Endothelial cell of umbilical vein (primary cell): Measurements from ENCODE around the gene KRTAP10-2. TPM values are rescaled to one million over a fixed set of nuclear protein-coding genes. Genes with fewer than 3 reads are reported as not detected.

Experiments
- BruUV-seq: library from RNA; stranded (reverse); fragments of 400-500 nt; replicated peaks from 2 replicates; lab custom pipeline; 2021; lab: Mats Ljungman, UMichigan
- CTCF ChIA-PET: fragments of 300-600, 350-600 bp; sonication (Branson Sonifier 250); formaldehyde crosslinking; loops from one replicate; lab custom pipeline; 2021; ENCODE audit warnings: antibody characterized with exemption, inconsistent platforms; lab: Charles Lee
- POLR2A ChIA-PET: fragments of 300-600, 350-600 bp; sonication (Branson Sonifier 250); formaldehyde crosslinking; loops from one replicate; lab custom pipeline; 2021; ENCODE audit warnings: antibody characterized with exemption, inconsistent platforms; lab: Charles Lee
- DNase-seq: peaks from one replicate; pipeline ENCODE4 v3.0.0-alpha.2; 2011; ENCODE audit warnings: low read depth, low spot score
- FAIRE-seq: peaks from 2 replicates; lab custom pipeline; 2011; peaks lifted over from hg19 to GRCh38; lab: Jason Lieb, UNC
- H2AFZ ChIP-seq: 2 replicates; pipeline ENCODE4 v1.6.0; 2012; ENCODE audit warnings: low read depth, low read length, control low read depth, inconsistent platforms
- H3K27ac ChIP-seq: 2 replicates; pipeline ENCODE4 v1.5.1; 2011; ENCODE audit warnings: low read depth, mild to moderate bottlenecking, control low read depth, low read length, moderate library complexity; ENCODE audit not compliant: insufficient read depth
- H3K27me3 ChIP-seq, 2 experiments: 2 replicates each; pipeline versions ENCODE4 v1.6.0 to v1.6.1; 2011; ENCODE audit warnings: low read length in 2 of 2, mixed read lengths in 1 of 2; ENCODE audit not compliant: control insufficient read depth in 2 of 2, insufficient read depth in 2 of 2
- H3K36me3 ChIP-seq, 2 experiments: 2 replicates in 1 of 2; 3 replicates in 1 of 2; pipeline ENCODE4 v1.5.1; 2011; ENCODE audit warnings: low read length in 2 of 2, mild to moderate bottlenecking in 1 of 2, moderate library complexity in 1 of 2; ENCODE audit not compliant: control insufficient read depth in 2 of 2, insufficient read depth in 2 of 2; ENCODE audit errors: extremely low read depth in 1 of 2
- H3K4me1 ChIP-seq: 3 replicates; pipeline ENCODE4 v1.5.1; 2011; ENCODE audit warnings: mild to moderate bottlenecking, low read length; ENCODE audit not compliant: control insufficient read depth, insufficient read depth; ENCODE audit errors: extremely low read depth
- H3K4me2 ChIP-seq: 2 replicates; pipeline ENCODE4 v1.6.1; 2011; ENCODE audit warnings: low read length, control low read depth, mixed read lengths; ENCODE audit not compliant: insufficient read depth
- H3K4me3 ChIP-seq, 3 experiments: fragments of 200-600 bp in 1 of 3; sonication (generic), shearing (Covaris generic) in 1 of 3; replicated peaks in 1 of 3; 2 replicates each; pipeline ENCODE4 v1.5.1; 2011 to 2016; ENCODE audit warnings: control low read depth in 3 of 3, low read length in 3 of 3, mild to moderate bottlenecking in 2 of 3, inconsistent platforms in 1 of 3, low read depth in 1 of 3, moderate library complexity in 1 of 3; ENCODE audit not compliant: insufficient read depth in 1 of 3
- H3K79me2 ChIP-seq: 2 replicates; pipeline ENCODE4 v1.6.0; 2012; ENCODE audit warnings: low read length, inconsistent platforms; ENCODE audit not compliant: control insufficient read depth, insufficient read depth
- H3K9ac ChIP-seq: replicated peaks from 2 replicates; pipeline ENCODE3; 2011; ENCODE audit warnings: low read length, control low read depth; ENCODE audit not compliant: insufficient read depth; ENCODE audit errors: extremely low read depth
- H3K9me1 ChIP-seq: replicated peaks from 3 replicates; pipeline ENCODE4 v1.6.0; 2011; ENCODE audit warnings: mild to moderate bottlenecking, low read length; ENCODE audit not compliant: control insufficient read depth, insufficient read depth; ENCODE audit errors: extremely low read depth
- H3K9me3 ChIP-seq: replicated peaks from 2 replicates; pipeline ENCODE4 v1.5.1; 2012; ENCODE audit warnings: low read length, inconsistent platforms; ENCODE audit not compliant: control insufficient read depth, insufficient read depth
- H4K20me1 ChIP-seq: replicated peaks from 2 replicates; pipeline ENCODE3; 2011; ENCODE audit warnings: mild to moderate bottlenecking, low read length; ENCODE audit not compliant: control insufficient read depth, insufficient read depth; ENCODE audit errors: extremely low read depth
- EZH2 ChIP-seq: IDR thresholded peaks from 2 replicates; pipeline ENCODE4 v1.6.1; 2012; ENCODE audit warnings: borderline replicate concordance, low read depth, mild to moderate bottlenecking, moderate library complexity, low read length, inconsistent platforms; ENCODE audit not compliant: severe bottlenecking
- FOS ChIP-seq: IDR thresholded peaks from 2 replicates; pipeline ENCODE4 v1.6.1; 2011; ENCODE audit warnings: mild to moderate bottlenecking, low read length, moderate library complexity, borderline replicate concordance; ENCODE audit not compliant: insufficient read depth
- GATA2 ChIP-seq: IDR thresholded peaks from 2 replicates; pipeline ENCODE4 v1.7.0; 2011; ENCODE audit warnings: low read depth, mild to moderate bottlenecking, moderate library complexity, mixed read lengths, low read length; ENCODE audit not compliant: insufficient read length, insufficient read depth
- JUN ChIP-seq: IDR thresholded peaks from 2 replicates; pipeline ENCODE4 v1.6.1; 2011; ENCODE audit warnings: borderline replicate concordance, low read depth; ENCODE audit not compliant: insufficient read length, insufficient read depth
- MYC ChIP-seq: IDR thresholded peaks from one replicate; pipeline ENCODE4 v1.6.1; 2011; ENCODE audit warnings: mild to moderate bottlenecking, low read depth, low read length
- POLR2A ChIP-seq: IDR thresholded peaks from 2 replicates; pipeline ENCODE4 v1.6.1; 2012; ENCODE audit warnings: low read depth, mild to moderate bottlenecking, control low read depth, low read length
- POLR2AphosphoS5 ChIP-seq: IDR thresholded peaks from 2 replicates; pipeline ENCODE4 v1.6.1; 2012; ENCODE audit warnings: low read depth, mild to moderate bottlenecking, control low read depth, low read length, moderate library complexity; ENCODE audit not compliant: insufficient read depth
- dilution Hi-C: fragments of 300-500 bp; cut with MboI; formaldehyde crosslinking; loops from one replicate; pipeline ENCODE4 v1.15.0; 2019; ENCODE audit warnings: low sequenced_read_pairs; ENCODE audit not compliant: extremely low pct_ligation_motif_present
- intact Hi-C: fragments of 100-400 bp; cut with micrococcal nuclease; formaldehyde crosslinking; loops from one replicate; pipeline ENCODE4 v1.10.0; 2022
- polyA plus RNA-seq, 4 experiments: library from polyadenylated mRNA; depleted of rRNA in 3 of 4; stranded (reverse) in 3 of 4; unstranded in 1 of 4; fragments of >200 nt; gene quantifications; 2 replicates each; pipeline versions ENCODE4 v1.2.1 to v1.2.3, GENCODE V29; 2011 to 2012; ENCODE audit warnings: missing spikeins in 1 of 4
- total RNA-seq: library from RNA; stranded (reverse); gene quantifications from 2 replicates; pipeline ENCODE4 v1.2.3, GENCODE V29; 2021
- TF ChIP-seq, protein P1 (sequence below), 2 donors: IDR thresholded peaks; 1 replicate in 1 of 2; 2 replicates in 1 of 2; pipeline ENCODE4 v1.5.1; 2011; ENCODE audit warnings: low read length in 2 of 2, mild to moderate bottlenecking in 2 of 2, moderate library complexity in 2 of 2, control low read depth in 1 of 2, inconsistent platforms in 1 of 2, low read depth in 1 of 2; ENCODE audit not compliant: insufficient read depth in 1 of 2; ENCODE audit errors: extremely low read depth in 1 of 2
- TF ChIP-seq, protein P2 (sequence below): IDR thresholded peaks from 2 replicates; pipeline ENCODE4 v1.6.1; 2011; ENCODE audit not compliant: insufficient read depth, insufficient read length

KRTAP10-2 gene
- total and polyA plus RNA-seq, 2 donors (not counting 3 experiments of a cell fraction or from before 2014, with no cell fraction given): not detected

DNA sequence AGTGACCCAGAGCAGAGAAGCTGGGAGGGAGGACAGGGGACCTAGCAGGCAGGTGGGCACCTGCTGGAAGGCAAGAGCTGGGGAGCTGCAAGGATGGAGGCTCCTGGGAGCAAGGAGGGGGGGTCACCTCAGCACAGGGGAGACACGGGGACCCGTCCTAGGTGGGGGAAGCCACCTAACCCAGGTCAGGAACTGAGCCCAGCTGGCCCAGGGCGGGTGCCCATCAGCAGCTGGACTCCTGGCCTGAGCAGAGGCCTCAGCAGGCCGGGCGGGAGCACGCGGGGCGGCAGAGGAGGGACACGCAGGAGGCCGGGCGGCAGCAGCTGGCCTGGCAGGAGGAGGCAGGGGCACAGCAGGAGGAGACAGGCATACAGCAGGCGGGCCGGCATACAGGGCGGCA is 12.3 kb downstream of the KRTAP10-2 start:
- TF ChIP-seq, protein P1, sequence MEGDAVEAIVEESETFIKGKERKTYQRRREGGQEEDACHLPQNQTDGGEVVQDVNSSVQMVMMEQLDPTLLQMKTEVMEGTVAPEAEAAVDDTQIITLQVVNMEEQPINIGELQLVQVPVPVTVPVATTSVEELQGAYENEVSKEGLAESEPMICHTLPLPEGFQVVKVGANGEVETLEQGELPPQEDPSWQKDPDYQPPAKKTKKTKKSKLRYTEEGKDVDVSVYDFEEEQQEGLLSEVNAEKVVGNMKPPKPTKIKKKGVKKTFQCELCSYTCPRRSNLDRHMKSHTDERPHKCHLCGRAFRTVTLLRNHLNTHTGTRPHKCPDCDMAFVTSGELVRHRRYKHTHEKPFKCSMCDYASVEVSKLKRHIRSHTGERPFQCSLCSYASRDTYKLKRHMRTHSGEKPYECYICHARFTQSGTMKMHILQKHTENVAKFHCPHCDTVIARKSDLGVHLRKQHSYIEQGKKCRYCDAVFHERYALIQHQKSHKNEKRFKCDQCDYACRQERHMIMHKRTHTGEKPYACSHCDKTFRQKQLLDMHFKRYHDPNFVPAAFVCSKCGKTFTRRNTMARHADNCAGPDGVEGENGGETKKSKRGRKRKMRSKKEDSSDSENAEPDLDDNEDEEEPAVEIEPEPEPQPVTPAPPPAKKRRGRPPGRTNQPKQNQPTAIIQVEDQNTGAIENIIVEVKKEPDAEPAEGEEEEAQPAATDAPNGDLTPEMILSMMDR (IDR thresholded peaks at IDR 0.05; ENCODE audit: extremely low read depth in 1 of 2, insufficient read depth in 1 of 2, low read depth in 1 of 2, low read length in 2 of 2): no peak
- TF ChIP-seq POLR2AphosphoS5: no peak
- TF ChIP-seq FOS: no peak
- no peak for TF ChIP-seq EZH2
- TF ChIP-seq, protein P2, sequence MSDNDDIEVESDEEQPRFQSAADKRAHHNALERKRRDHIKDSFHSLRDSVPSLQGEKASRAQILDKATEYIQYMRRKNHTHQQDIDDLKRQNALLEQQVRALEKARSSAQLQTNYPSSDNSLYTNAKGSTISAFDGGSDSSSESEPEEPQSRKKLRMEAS: no peak
- no peak for TF ChIP-seq GATA2
- TF ChIP-seq POLR2A: no peak
- no peak for TF ChIP-seq MYC
- TF ChIP-seq JUN: no peak
- Histone ChIP-seq H3K4me1 (no peaks in the 10 kb centered on the region), H2AFZ (no peak overlapping the region), H3K36me3 (no peaks in the 10 kb centered on the region), H3K9me3 (no peaks in the 10 kb centered on the region), H3K9me1 (no peaks in the 10 kb centered on the region), H3K27me3 (peaks cover 0 to 15% of the 10 kb centered on the region in 2 experiments), H3K79me2 (no peaks in the 10 kb centered on the region), H3K4me2 (no peak overlapping the region), H3K27ac (no peak overlapping the region), H4K20me1 (no peaks in the 10 kb centered on the region), H3K9ac (no peak overlapping the region), H3K4me3 (no peak overlapping the region)
- dilution Hi-C loops: no loop called here
- no TSS peak for BruUV-seq
- ChIA-PET CTCF (interaction anchor here (1.3 kb wide), 1 partner anchor 29 kb away, joined by 5 read pairs; no protein-coding TSS in a partner anchor), POLR2A (no interaction called here)
- intact Hi-C loops: no loop called here
- DNase-seq: no peak
- FAIRE-seq: no peak
